Muscle of arm (tissue), 12 donors: ENCODE results near the gene ALG14. TPM values are rescaled to one million over a fixed set of nuclear protein-coding genes. Genes with fewer than 3 reads are reported as not detected.

Experiments used
- DNase-seq: peaks from one replicate; pipeline ENCODE4 v3.0.0-alpha.2; 2013
- polyA plus RNA-seq, 12 donors: library from polyadenylated mRNA; unstranded; fragments of 120-200 nt; gene quantifications; one replicate each; pipeline ENCODE4 v1.2.1, GENCODE V29; 2013; ENCODE audit not compliant: insufficient read length in 12 of 12

Gene ALG14
- polyA plus RNA-seq, 12 donors: 1.4 to 8.2 (median 6.4) TPM; not detected in 1

DNA sequence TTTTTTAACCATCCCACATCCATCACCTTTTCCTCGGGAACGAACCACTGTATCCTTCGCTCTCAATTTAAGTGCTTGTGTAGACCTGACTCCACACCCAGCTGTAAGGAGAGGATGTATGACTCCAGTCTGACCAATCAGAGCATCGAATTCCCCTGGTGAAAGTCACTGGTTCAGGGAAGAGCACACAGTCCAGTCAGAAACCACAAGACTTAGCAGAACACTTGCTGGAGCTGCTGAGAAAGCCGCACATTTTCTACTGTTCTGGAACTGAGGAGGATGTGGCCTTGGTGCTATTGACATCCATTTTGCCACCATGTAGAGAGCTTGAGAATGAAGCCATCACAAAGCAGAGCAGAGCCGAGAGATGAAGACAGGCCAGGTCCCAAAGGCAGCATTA lies 86.0 kb downstream of the ALG14 start:
- no peak for DNase-seq

GRCh38 chr1:94983171-94983739 lies 89.5 kb downstream of the ALG14 start:
- DNase-seq: no peak

GRCh38 chr1:94982398-94982797 lies 90.4 kb downstream of the ALG14 start:
- peak; percentile 77 for DNase-seq

DNA sequence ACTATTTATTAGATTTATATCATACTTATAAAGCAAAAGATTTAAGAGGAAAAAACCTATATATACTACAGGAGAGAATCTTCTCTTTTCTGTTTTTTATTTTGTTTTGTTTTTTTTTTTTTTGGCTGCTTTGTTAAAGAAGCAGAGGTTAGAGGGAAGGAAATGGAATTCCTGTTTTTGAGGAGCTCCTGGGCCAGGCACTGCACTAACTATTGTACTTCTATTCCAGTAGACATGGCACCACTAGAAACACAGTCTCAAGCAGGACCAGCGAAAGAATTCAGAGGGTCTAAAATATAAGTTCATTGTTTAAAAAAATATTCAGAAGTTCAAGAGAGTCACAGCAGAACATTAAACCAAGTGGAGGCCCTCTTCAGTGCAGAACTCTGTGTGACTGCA lies 91.2 kb downstream of the ALG14 start:
- no peak for DNase-seq

DNA sequence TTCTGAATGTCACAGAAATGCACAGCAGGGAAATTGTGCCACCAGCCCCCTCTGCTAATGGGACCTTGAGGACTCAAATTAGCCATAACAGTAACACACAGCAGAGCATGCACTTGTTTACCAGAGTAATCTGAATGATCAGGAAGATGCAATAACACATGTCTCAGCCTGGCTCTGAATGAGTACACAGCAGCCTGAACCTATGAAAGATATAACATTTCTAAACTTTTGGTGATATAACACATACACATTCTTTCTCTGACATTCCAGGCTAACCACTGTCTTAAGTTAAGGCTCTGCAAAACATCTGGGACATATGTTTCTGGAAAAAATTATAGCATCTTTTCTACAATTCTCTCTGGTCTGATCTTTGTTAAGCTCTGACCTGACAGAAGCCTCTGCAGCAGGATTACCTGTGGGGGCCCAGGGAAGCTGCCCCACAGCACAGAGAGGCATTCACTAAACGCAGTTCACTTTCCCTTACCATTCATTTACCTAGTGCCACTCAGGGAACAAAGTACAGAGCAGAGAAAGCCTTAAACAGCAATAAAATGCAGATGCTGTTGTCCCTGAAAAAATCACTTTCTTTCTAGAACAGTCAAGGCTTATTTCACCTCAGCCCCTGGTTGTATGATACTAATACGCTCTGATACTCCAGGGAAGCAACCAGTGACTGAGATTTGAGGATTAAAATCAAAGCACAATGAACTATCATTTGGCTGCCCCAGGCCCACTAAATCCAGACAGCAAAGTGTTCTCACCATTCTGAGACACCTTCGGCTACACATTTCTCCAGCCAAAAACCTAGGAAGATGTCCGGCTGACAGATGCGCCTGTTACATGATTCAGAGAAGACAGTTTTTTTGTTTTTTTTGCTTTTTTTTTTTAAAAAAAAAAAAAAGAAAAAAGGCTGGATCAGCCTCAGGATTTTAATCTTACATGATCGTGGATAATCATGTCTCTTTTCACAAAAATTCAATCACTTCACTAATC lies 91.9 kb downstream of the ALG14 start:
- DNase-seq: no peak

- no peak for DNase-seq
Measured at GRCh38 chr1:94979656-94980581, 92.8 kb downstream of the ALG14 start.

GRCh38 chr1:94979131-94979530 lies 93.6 kb downstream of the ALG14 start:
- no peak for DNase-seq

- no peak for DNase-seq
Measured at GRCh38 chr1:94978401-94978800, 94.3 kb downstream of the ALG14 start.

DNA sequence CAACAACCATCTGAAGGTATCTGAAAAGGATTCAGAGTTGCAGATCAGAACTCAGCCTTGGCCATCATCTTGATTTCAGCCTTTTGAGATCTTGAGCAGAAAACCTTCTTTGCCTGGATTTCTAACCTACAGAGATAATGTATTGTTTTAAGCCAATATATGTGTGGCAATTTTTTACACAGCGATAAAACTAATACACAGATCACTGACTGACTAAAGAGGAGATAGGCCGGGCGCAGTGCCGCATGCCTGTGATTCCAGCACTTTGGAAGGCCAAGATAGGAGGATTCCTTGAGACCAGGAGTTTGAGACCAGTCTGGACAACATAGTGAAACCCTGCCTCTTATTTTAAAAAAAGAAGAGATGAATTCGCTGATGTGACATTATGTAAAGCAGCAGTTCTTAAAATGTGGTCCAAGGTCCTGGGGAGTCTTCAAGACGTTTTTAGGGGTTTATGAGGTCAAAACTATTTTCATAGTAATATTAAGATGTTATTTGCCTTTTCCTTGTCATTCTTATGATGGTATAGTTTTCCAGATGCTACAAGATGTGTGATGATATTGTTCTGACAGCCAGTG lies 95.7 kb downstream of the ALG14 start:
- no peak for DNase-seq

GRCh38 chr1:94974824-94975223 lies 97.9 kb downstream of the ALG14 start:
- no peak for DNase-seq

GRCh38 chr1:94974241-94974640 lies 98.5 kb downstream of the ALG14 start:
- peak; percentile 83 for DNase-seq

- DNase-seq: peak; percentile 69
Measured at GRCh38 chr1:94973309-94973922, 99.3 kb downstream of the ALG14 start.

GRCh38 chr1:94971491-94971924 lies 101.2 kb downstream of the ALG14 start:
- no peak for DNase-seq

DNA sequence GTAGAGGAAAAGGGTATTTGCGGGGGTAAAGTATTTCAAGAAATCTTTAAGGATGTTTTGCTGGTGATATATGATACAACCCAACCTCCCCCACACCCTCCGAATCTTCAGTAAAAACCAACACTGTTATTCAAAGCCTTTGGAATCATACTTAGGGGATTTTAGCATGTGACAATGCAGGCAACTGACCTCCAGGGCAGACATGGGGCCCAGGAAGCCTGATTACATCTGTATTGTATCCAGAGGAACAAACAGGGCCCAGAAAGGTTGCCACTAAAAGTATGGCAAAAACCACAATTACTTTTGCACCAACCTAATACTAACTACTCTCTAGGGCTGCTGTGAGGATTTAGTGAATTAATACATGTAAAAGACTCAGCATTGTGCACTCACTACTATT lies 102.0 kb downstream of the ALG14 start:
- no peak for DNase-seq

DNA sequence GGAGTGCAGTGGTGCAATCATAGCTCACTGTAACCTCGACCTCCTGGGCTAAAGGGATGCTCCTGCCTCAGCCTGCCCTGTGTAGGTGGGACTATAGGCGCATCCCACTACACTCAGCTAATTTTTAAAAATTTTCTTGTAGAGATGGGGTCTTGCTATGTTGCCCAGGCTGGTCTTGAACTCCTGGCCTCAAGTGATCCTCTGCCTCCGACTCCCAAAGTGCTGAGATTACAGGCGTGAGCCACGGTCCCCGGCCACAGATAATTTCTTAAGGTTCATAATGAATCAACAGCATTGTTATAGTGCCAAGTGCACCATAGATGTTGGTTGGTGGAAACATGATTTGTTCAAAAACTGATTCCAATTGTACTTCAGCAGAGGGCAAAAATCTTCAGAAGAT lies 103.6 kb downstream of the ALG14 start:
- no peak for DNase-seq

DNA sequence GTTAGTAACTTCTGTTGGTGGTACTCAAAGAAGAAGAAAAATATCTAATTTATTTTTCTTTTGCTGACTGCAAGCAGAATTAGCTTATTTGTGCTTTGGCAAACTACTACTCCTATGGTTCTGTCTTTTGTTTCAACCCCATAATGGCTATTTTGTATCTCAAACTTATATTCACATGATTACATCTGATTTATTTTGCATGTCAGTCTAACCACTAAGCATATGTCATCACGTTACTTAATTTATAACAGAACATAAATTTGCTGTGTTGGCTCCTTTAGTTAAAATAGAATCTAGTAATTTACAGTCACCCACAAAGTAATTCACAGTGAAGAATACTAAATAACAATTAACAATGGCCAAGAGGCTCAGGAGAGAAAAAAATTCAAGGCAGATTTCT lies 106.7 kb downstream of the ALG14 start:
- DNase-seq: no peak

DNA sequence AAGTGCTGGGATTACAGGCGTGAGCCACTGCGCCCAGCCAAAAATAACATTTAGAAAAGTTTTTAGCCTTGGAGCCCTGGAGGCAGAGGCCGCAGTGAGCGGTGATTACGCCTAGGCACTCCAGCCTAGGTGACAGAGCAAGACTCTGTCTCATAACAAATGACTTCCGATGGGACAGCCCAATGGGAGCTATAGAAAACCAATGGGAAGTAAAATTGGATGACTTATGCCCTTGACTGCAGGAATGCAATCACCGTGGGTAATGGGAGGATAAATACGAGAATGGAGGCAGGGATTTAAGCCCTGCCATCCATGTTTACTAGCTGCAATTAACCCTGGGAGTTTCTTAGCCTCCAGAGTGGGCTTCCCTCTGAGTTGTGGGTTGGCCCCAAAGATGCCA lies 108.9 kb downstream of the ALG14 start:
- no peak for DNase-seq

- DNase-seq: peak; percentile 72
Measured at GRCh38 chr1:94962409-94963265, 110.1 kb downstream of the ALG14 start.

- no peak for DNase-seq
Measured at GRCh38 chr1:94961988-94962387, 110.8 kb downstream of the ALG14 start.

GRCh38 chr1:94961582-94961981 lies 111.2 kb downstream of the ALG14 start:
- no peak for DNase-seq
